ENCODE data around the gene YPEL1.

YPEL1 gene

DNA sequence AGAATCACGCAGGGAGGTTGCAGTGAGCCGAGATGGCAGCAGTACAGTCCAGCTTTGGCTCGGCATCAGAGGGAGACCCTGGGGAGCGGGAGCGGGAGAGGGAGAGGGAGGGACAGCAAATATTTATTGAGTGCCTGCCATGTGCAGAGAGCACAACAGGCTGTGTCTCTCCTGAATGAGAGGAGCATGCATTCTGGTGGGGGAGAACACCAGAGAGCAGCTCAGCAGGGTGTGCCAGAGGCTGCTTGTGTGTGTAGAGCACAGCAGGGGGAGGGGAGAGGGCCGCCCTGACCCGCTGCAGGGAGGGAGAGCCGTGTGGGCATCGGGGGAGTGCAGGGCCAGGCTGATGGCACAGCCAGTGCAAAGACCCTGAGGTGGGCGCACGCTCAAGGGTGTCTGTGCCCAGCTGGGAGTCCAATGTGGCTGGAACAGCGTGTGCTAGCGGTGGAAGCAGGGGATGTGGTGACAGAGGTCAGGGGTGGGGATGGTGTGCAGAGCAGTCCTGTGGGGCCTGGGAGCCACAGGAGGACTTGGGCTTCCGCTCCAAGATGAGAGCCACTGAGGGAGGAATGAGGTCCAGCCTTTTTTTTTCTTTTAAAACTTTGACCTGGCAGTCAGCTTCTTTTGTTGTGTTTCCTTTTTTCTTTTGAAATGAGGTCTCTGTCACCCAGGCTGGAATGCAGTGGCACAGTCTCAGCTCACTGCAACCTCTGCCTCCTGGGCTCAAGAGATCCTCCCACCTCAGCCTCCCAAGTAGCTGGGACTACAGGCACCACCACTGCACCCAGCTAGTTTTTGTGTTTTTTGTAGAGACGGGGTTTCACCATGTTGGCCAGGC is 57.8 kb downstream of the YPEL1 start:
- Histone ChIP-seq H3K27me3 (ENCODE audit: low read depth, low read length) (no peaks in the 10 kb centered on the region), H3K27ac (ENCODE audit: low read length) (no peak overlapping the region), H3K4me1 (ENCODE audit: control insufficient read depth in 1 of 2, insufficient read depth in 2 of 2, low read length in 2 of 2) (no peaks in the 10 kb centered on the region), H3K36me3 (ENCODE audit: control insufficient read depth in 1 of 2, insufficient read depth in 2 of 2, low read length in 2 of 2) (peaks cover 36 to 56% of the 10 kb centered on the region in 2 donors), H3K9me3 (ENCODE audit: control insufficient read depth in 1 of 2, low read length in 2 of 2) (no peaks in the 10 kb centered on the region), H3K4me3 (ENCODE audit: low read depth in 1 of 2, low read length in 2 of 2) (no peak overlapping the region)

GRCh38 chr22:21674638-21675245 is 60.9 kb downstream of the YPEL1 start:
- Histone ChIP-seq H3K27me3 (ENCODE audit: low read depth, low read length) (no peaks in the 10 kb centered on the region), H3K4me3 (ENCODE audit: low read depth in 1 of 2, low read length in 2 of 2) (no peak overlapping the region), H3K36me3 (ENCODE audit: control insufficient read depth in 1 of 2, insufficient read depth in 2 of 2, low read length in 2 of 2) (peaks cover 49 to 60% of the 10 kb centered on the region in 2 donors), H3K9me3 (ENCODE audit: control insufficient read depth in 1 of 2, low read length in 2 of 2) (no peaks in the 10 kb centered on the region), H3K4me1 (ENCODE audit: control insufficient read depth in 1 of 2, insufficient read depth in 2 of 2, low read length in 2 of 2) (no peaks in the 10 kb centered on the region), H3K27ac (ENCODE audit: low read length) (no peak overlapping the region)

- Histone ChIP-seq H3K27ac (ENCODE audit: low read length) (no peak overlapping the region), H3K4me3 (ENCODE audit: low read depth in 1 of 2, low read length in 2 of 2) (no peak overlapping the region), H3K27me3 (ENCODE audit: low read depth, low read length) (no peaks in the 10 kb centered on the region), H3K9me3 (ENCODE audit: control insufficient read depth in 1 of 2, low read length in 2 of 2) (no peaks in the 10 kb centered on the region), H3K4me1 (ENCODE audit: control insufficient read depth in 1 of 2, insufficient read depth in 2 of 2, low read length in 2 of 2) (no peaks in the 10 kb centered on the region), H3K36me3 (ENCODE audit: control insufficient read depth in 1 of 2, insufficient read depth in 2 of 2, low read length in 2 of 2) (peaks cover 49 to 67% of the 10 kb centered on the region in 2 donors)
Measured at GRCh38 chr22:21673534-21674321, 61.9 kb downstream of the YPEL1 start.

DNA sequence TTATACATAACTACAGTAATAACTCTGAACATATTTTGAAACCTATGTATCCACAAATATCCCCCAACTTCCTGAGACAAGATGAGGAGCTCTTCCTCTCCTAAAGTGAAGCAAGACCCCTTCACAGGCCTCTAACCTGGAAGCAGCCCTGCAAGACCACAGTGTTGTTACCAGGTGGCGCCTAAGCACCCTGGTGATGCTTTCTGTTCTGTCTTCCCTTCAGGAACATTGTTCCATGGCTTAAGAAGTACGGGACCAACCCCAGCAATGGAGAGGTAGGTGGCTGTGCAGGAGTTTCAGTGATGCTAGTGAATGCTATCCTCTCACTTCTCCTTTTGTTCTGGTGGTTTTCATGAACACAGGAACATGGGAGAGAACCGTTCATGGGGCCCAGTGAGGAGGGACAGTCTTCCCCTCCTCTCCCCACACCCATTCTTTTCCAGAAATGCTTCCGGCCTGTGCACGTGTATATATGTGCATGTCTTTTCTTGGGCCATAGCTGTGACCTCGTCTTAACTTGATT is 63.4 kb downstream of the YPEL1 start:
- Histone ChIP-seq H3K4me3 (ENCODE audit: low read depth in 1 of 2, low read length in 2 of 2) (no peak overlapping the region), H3K9me3 (ENCODE audit: control insufficient read depth in 1 of 2, low read length in 2 of 2) (no peaks in the 10 kb centered on the region), H3K27ac (ENCODE audit: low read length) (no peak overlapping the region), H3K4me1 (ENCODE audit: control insufficient read depth in 1 of 2, insufficient read depth in 2 of 2, low read length in 2 of 2) (peaks cover 0 to 3% of the 10 kb centered on the region in 2 donors), H3K36me3 (ENCODE audit: control insufficient read depth in 1 of 2, insufficient read depth in 2 of 2, low read length in 2 of 2) (peaks cover 49 to 61% of the 10 kb centered on the region in 2 donors), H3K27me3 (ENCODE audit: low read depth, low read length) (no peaks in the 10 kb centered on the region)

- no peak overlapping the region for H3K27ac ChIP-seq (ENCODE audit: low read length)
- peaks cover 0 to 14% of the 10 kb centered on the region in 2 donors for H3K4me1 ChIP-seq (ENCODE audit: control insufficient read depth in 1 of 2, insufficient read depth in 2 of 2, low read length in 2 of 2)
- peaks cover 33 to 42% of the 10 kb centered on the region in 2 donors for H3K36me3 ChIP-seq (ENCODE audit: control insufficient read depth in 1 of 2, insufficient read depth in 2 of 2, low read length in 2 of 2)
- no peaks in the 10 kb centered on the region for H3K27me3 ChIP-seq (ENCODE audit: low read depth, low read length)
- H3K4me3 ChIP-seq (ENCODE audit: low read depth in 1 of 2, low read length in 2 of 2) = no peak overlapping the region
- no peaks in the 10 kb centered on the region for H3K9me3 ChIP-seq (ENCODE audit: control insufficient read depth in 1 of 2, low read length in 2 of 2)
Measured at GRCh38 chr22:21669026-21669425, 66.6 kb downstream of the YPEL1 start.

GRCh38 chr22:21666786-21667185 is 68.8 kb downstream of the YPEL1 start:
- peaks cover 0 to 14% of the 10 kb centered on the region in 2 donors for H3K4me1 ChIP-seq (ENCODE audit: control insufficient read depth in 1 of 2, insufficient read depth in 2 of 2, low read length in 2 of 2)
- H3K27ac ChIP-seq (ENCODE audit: low read length) = no peak overlapping the region
- H3K36me3 ChIP-seq (ENCODE audit: control insufficient read depth in 1 of 2, insufficient read depth in 2 of 2, low read length in 2 of 2) = peaks cover 12 to 19% of the 10 kb centered on the region in 2 donors
- peak overlapping the region; percentile 79 to 84 for H3K4me3 ChIP-seq (ENCODE audit: low read depth in 1 of 2, low read length in 2 of 2)
- no peaks in the 10 kb centered on the region for H3K9me3 ChIP-seq (ENCODE audit: control insufficient read depth in 1 of 2, low read length in 2 of 2)
- no peaks in the 10 kb centered on the region for H3K27me3 ChIP-seq (ENCODE audit: low read depth, low read length)

DNA sequence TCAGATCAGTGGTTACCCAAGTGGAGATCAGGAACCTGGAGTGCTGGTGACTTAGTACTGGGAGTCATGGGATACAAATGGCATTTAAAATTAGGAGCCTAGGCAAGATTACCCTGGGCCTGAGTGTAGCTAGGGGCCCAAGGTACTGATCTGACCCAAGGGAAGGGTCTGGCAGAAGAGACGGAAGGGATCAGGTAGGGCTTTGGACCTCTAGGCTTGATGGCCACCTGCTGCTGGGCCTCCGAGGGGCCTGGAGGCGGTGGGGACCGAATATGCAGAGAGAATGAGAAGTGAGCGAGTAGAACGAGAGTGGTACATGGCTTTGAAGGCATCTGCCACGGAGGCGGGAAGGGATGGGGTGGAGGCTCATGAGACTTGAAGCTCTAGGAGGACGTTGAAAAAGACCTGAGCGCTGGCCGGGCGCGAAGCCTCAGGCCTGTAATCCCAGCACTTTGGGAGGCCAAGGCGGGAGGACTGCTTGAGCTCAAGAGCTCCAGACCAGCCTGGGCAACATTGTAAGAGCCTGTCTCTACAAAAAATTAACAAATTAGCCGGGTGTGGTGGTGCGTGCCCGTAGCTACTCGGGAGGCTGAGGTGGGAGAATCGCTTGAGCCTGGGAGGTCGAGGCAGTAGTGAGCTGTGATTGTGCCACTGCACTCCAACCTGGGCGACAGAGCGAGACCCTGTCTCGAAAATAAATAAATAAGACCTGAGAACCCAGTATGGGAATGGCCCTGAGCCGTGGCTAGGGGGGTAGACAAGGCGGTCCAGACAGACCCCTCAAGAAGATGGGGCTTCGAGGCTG is 70.3 kb downstream of the YPEL1 start:
- peaks cover 5% of the 10 kb centered on the region for H3K27me3 ChIP-seq (ENCODE audit: low read depth, low read length)
- peak overlapping the region; percentile 79 to 84 for H3K4me3 ChIP-seq (ENCODE audit: low read depth in 1 of 2, low read length in 2 of 2)
- no peaks in the 10 kb centered on the region for H3K9me3 ChIP-seq (ENCODE audit: control insufficient read depth in 1 of 2, low read length in 2 of 2)
- peak overlapping the region; percentile 87 for H3K27ac ChIP-seq (ENCODE audit: low read length)
- H3K36me3 ChIP-seq (ENCODE audit: control insufficient read depth in 1 of 2, insufficient read depth in 2 of 2, low read length in 2 of 2) = peaks cover under 1 to 9% of the 10 kb centered on the region in 2 donors
- H3K4me1 ChIP-seq (ENCODE audit: control insufficient read depth in 1 of 2, insufficient read depth in 2 of 2, low read length in 2 of 2) = peaks cover 0 to 14% of the 10 kb centered on the region in 2 donors

- Histone ChIP-seq H3K4me1 (ENCODE audit: control insufficient read depth in 1 of 2, insufficient read depth in 2 of 2, low read length in 2 of 2) (peaks cover 0 to 14% of the 10 kb centered on the region in 2 donors), H3K36me3 (ENCODE audit: control insufficient read depth in 1 of 2, insufficient read depth in 2 of 2, low read length in 2 of 2) (no peaks in the 10 kb centered on the region), H3K27ac (ENCODE audit: low read length) (no peak overlapping the region), H3K27me3 (ENCODE audit: low read depth, low read length) (peaks cover 5% of the 10 kb centered on the region), H3K4me3 (ENCODE audit: low read depth in 1 of 2, low read length in 2 of 2) (no peak overlapping the region), H3K9me3 (ENCODE audit: control insufficient read depth in 1 of 2, low read length in 2 of 2) (no peaks in the 10 kb centered on the region)
Measured at GRCh38 chr22:21663738-21664137, 71.9 kb downstream of the YPEL1 start.

GRCh38 chr22:21661991-21662390 is 73.6 kb downstream of the YPEL1 start:
- Histone ChIP-seq H3K27ac (ENCODE audit: low read length) (no peak overlapping the region), H3K36me3 (ENCODE audit: control insufficient read depth in 1 of 2, insufficient read depth in 2 of 2, low read length in 2 of 2) (no peaks in the 10 kb centered on the region), H3K4me1 (ENCODE audit: control insufficient read depth in 1 of 2, insufficient read depth in 2 of 2, low read length in 2 of 2) (peaks cover 0 to 13% of the 10 kb centered on the region in 2 donors), H3K27me3 (ENCODE audit: low read depth, low read length) (peaks cover 5% of the 10 kb centered on the region), H3K9me3 (ENCODE audit: control insufficient read depth in 1 of 2, low read length in 2 of 2) (no peaks in the 10 kb centered on the region), H3K4me3 (ENCODE audit: low read depth in 1 of 2, low read length in 2 of 2) (no peak overlapping the region)

DNA sequence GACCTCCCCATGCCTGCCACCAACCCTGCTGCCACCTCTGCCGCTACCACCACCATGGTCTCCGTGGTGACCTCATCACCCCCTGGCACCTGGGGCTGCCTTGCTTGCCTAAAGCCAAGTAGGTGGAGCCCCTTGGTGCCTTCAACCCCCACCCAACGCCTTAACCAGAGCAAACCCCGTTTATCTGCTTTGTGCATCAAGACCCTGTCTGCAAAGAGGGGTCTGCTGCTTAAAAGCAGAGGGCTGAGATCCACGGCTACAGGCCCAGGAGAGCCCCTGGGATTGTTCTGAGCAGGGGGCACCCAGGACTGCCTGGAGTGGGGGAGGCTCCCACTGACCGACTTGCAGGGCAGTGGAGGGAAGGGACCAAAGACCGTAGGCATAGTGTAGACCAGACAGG is 74.7 kb downstream of the YPEL1 start:
- Histone ChIP-seq H3K27me3 (ENCODE audit: low read depth, low read length) (peaks cover 5% of the 10 kb centered on the region), H3K4me1 (ENCODE audit: control insufficient read depth in 1 of 2, insufficient read depth in 2 of 2, low read length in 2 of 2) (peaks cover 0 to 10% of the 10 kb centered on the region in 2 donors), H3K9me3 (ENCODE audit: control insufficient read depth in 1 of 2, low read length in 2 of 2) (no peaks in the 10 kb centered on the region), H3K36me3 (ENCODE audit: control insufficient read depth in 1 of 2, insufficient read depth in 2 of 2, low read length in 2 of 2) (no peaks in the 10 kb centered on the region), H3K27ac (ENCODE audit: low read length) (no peak overlapping the region), H3K4me3 (ENCODE audit: low read depth in 1 of 2, low read length in 2 of 2) (no peak overlapping the region)

Measured in muscle layer of duodenum (tissue), 2 donors.